Keratinocyte (primary cell): ENCODE results near the gene DDAH1. TPM values are rescaled to one million over a fixed set of nuclear protein-coding genes. Genes with fewer than 3 reads are reported as not detected.

Source experiments
- DNase-seq: peaks from one replicate; pipeline ENCODE4 v3.0.0-alpha.2; 2011; ENCODE audit warnings: low read depth, missing footprints, low spot score
- FAIRE-seq: peaks from 2 replicates; lab custom pipeline; 2011; peaks lifted over from hg19 to GRCh38; lab: Jason Lieb, UNC
- H2AFZ ChIP-seq: 2 replicates; pipeline ENCODE4 v1.6.0; 2012; ENCODE audit warnings: low read length, control low read depth, inconsistent platforms; ENCODE audit not compliant: control insufficient read depth
- H3K27ac ChIP-seq: 2 replicates; pipeline ENCODE4 v1.5.1; 2011; ENCODE audit warnings: low read length; ENCODE audit not compliant: control insufficient read depth, insufficient read depth
- H3K27me3 ChIP-seq: 3 replicates; pipeline ENCODE4 v1.6.0; 2011; ENCODE audit warnings: low read length; ENCODE audit not compliant: control insufficient read depth, insufficient read depth; ENCODE audit errors: extremely low read depth
- H3K36me3 ChIP-seq, 2 experiments: 2 replicates in 1 of 2; 3 replicates in 1 of 2; pipeline ENCODE4 v1.5.1; 2011; ENCODE audit warnings: low read length in 2 of 2, mild to moderate bottlenecking in 1 of 2; ENCODE audit not compliant: control insufficient read depth in 2 of 2, insufficient read depth in 2 of 2; ENCODE audit errors: extremely low read depth in 1 of 2
- H3K4me1 ChIP-seq: 3 replicates; pipeline ENCODE4 v1.5.1; 2011; ENCODE audit warnings: low read length; ENCODE audit not compliant: control insufficient read depth, insufficient read depth; ENCODE audit errors: extremely low read depth
- H3K4me2 ChIP-seq: 3 replicates; pipeline ENCODE4 v1.6.0; 2011; ENCODE audit warnings: low read depth, low read length; ENCODE audit not compliant: control insufficient read depth, insufficient read depth; ENCODE audit errors: extremely low read depth
- H3K4me3 ChIP-seq, 3 experiments: fragments of 200-600 bp in 1 of 3; sonication (generic) in 1 of 3; 2 replicates in 2 of 3; 3 replicates in 1 of 3; pipeline ENCODE4 v1.5.1; 2011 to 2016; ENCODE audit warnings: low read length in 3 of 3, mild to moderate bottlenecking in 3 of 3, control low read depth in 2 of 3, inconsistent platforms in 1 of 3, low read depth in 1 of 3, mixed read lengths in 1 of 3, mixed run types in 1 of 3, moderate library complexity in 1 of 3; ENCODE audit not compliant: control insufficient read depth in 2 of 3, insufficient read depth in 2 of 3; ENCODE audit errors: extremely low read depth in 1 of 3
- H3K79me2 ChIP-seq: 2 replicates; pipeline ENCODE4 v1.6.0; 2012; ENCODE audit warnings: low read length; ENCODE audit not compliant: control insufficient read depth, insufficient read depth
- H3K9ac ChIP-seq: 3 replicates; pipeline ENCODE4 v1.6.0; 2011; ENCODE audit warnings: low read length; ENCODE audit not compliant: control insufficient read depth, insufficient read depth; ENCODE audit errors: extremely low read depth
- H3K9me1 ChIP-seq: 3 replicates; pipeline ENCODE4 v1.6.0; 2011; ENCODE audit warnings: low read length; ENCODE audit not compliant: control insufficient read depth, insufficient read depth; ENCODE audit errors: extremely low read depth
- H3K9me3 ChIP-seq: 2 replicates; pipeline ENCODE4 v1.5.1; 2012; ENCODE audit warnings: low read depth, low read length; ENCODE audit not compliant: control insufficient read depth
- H4K20me1 ChIP-seq: 3 replicates; pipeline ENCODE4 v1.6.0; 2011; ENCODE audit warnings: low read length; ENCODE audit not compliant: control insufficient read depth, insufficient read depth; ENCODE audit errors: extremely low read depth
- EZH2 ChIP-seq: IDR thresholded peaks from one replicate; pipeline ENCODE4 v1.6.1; 2012; ENCODE audit warnings: inconsistent platforms, mild to moderate bottlenecking, low read length, moderate library complexity
- dilution Hi-C: fragments of 300-500 bp; cut with MboI; formaldehyde crosslinking; loops from one replicate; pipeline ENCODE4 v1.7.0; 2020; ENCODE audit warnings: low sequenced_read_pairs; ENCODE audit not compliant: extremely low pct_ligation_motif_present
- polyA plus RNA-seq, 5 experiments: library from polyadenylated mRNA; depleted of rRNA in 3 of 5; stranded (reverse) in 3 of 5; stranded (forward) in 1 of 5; unstranded in 1 of 5; fragments of >200 nt; gene quantifications; 1 replicate in 1 of 5; 2 replicates in 3 of 5; 3 replicates in 1 of 5; pipeline versions ENCODE4 v1.2.1 to v1.2.3, GENCODE V29; 2011 to 2012; ENCODE audit warnings: missing spikeins in 2 of 5, low read depth in 1 of 5, low replicate concordance in 1 of 5
- TF ChIP-seq, protein P1 (sequence below), 3 experiments: IDR thresholded peaks in 1 of 3; conservative IDR thresholded peaks in 1 of 3; optimal IDR thresholded peaks in 1 of 3; 2 replicates in 2 of 3; 3 replicates in 1 of 3; pipeline versions ENCODE3 to v1.5.1; 2011; ENCODE audit warnings: low read length in 3 of 3, mild to moderate bottlenecking in 3 of 3, moderate library complexity in 2 of 3, control low read depth in 1 of 3, inconsistent platforms in 1 of 3; ENCODE audit not compliant: insufficient read depth in 2 of 3; ENCODE audit errors: extremely low read depth in 1 of 3

DDAH1 gene
- polyA plus RNA-seq, 1 donor (not counting 4 experiments of a cell fraction or from before 2014, with no cell fraction given): 5.8 TPM

DNA sequence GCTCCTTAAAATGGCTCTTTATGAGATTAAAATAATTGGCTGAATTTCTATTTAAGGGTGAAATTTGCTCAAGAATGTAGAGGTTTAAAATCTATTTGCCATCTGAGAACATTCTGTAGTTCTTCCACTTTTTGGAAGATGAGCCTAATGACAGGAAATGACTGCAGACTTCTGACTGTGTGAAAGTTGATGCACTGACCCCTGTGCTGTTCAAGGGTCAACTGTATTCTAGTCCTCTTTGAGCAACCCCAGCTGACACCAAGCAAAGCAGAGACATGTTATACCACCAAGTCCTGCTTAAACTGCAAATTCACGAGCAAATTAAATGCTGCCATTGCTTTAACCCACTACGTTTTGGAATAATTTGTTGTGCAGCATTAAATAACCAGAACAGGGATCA, 26.6 kb downstream of the DDAH1 start:
- H3K4me1 ChIP-seq: no peaks in the 10 kb centered on the region
- no peak for FAIRE-seq

DNA sequence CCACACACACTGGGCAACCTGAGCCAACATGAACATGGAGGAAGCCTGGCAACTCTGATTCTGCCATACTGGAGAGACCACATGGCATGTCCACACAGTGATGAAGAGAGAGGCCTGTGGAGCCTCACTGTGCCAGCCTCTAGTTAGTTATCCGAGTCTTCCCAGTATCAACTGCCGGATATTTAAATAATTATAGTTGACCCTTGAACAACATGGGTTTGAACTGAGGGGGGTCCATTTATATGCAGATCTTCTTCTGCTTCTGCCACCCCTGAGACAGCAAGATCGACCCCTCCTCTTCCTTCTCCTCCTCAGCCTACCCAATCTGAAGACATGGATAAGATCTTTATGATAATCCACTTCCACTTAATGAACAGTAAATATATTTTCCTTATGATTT, 27.8 kb downstream of the DDAH1 start:
- dilution Hi-C loops: no loop called here
- TF ChIP-seq, protein P1, sequence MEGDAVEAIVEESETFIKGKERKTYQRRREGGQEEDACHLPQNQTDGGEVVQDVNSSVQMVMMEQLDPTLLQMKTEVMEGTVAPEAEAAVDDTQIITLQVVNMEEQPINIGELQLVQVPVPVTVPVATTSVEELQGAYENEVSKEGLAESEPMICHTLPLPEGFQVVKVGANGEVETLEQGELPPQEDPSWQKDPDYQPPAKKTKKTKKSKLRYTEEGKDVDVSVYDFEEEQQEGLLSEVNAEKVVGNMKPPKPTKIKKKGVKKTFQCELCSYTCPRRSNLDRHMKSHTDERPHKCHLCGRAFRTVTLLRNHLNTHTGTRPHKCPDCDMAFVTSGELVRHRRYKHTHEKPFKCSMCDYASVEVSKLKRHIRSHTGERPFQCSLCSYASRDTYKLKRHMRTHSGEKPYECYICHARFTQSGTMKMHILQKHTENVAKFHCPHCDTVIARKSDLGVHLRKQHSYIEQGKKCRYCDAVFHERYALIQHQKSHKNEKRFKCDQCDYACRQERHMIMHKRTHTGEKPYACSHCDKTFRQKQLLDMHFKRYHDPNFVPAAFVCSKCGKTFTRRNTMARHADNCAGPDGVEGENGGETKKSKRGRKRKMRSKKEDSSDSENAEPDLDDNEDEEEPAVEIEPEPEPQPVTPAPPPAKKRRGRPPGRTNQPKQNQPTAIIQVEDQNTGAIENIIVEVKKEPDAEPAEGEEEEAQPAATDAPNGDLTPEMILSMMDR (optimal IDR thresholded peaks at IDR 0.05 in 1 of 3, IDR thresholded peaks at IDR 0.05 in 1 of 3, conservative IDR thresholded peaks at IDR 0.05 in 1 of 3; ENCODE audit: extremely low read depth in 1 of 3, insufficient read depth in 2 of 3, low read length in 3 of 3): no peak
- TF ChIP-seq EZH2: no peak
- no peaks in the 10 kb centered on the region for H3K4me1 ChIP-seq
- H3K4me3 ChIP-seq: no peak overlapping the region
- no peaks in the 10 kb centered on the region for H3K36me3 ChIP-seq
- H3K79me2 ChIP-seq: no peaks in the 10 kb centered on the region
- H3K27me3 ChIP-seq: no peaks in the 10 kb centered on the region
- H3K9ac ChIP-seq: no peak overlapping the region
- no peak for DNase-seq
- H3K9me1 ChIP-seq: no peaks in the 10 kb centered on the region
- no peak for FAIRE-seq
- no peaks in the 10 kb centered on the region for H3K9me3 ChIP-seq
- H3K27ac ChIP-seq: no peak overlapping the region
- H4K20me1 ChIP-seq: no peaks in the 10 kb centered on the region
- no peak overlapping the region for H3K4me2 ChIP-seq
- H2AFZ ChIP-seq: no peak overlapping the region

More for the DNA sequence above, 26.6 kb downstream of the DDAH1 start:
- H3K27me3 ChIP-seq: no peaks in the 10 kb centered on the region
- no peaks in the 10 kb centered on the region for H3K79me2 ChIP-seq
- no peaks in the 10 kb centered on the region for H3K9me1 ChIP-seq
- TF ChIP-seq EZH2: no peak
- TF ChIP-seq, protein P1 (optimal IDR thresholded peaks at IDR 0.05 in 1 of 3, IDR thresholded peaks at IDR 0.05 in 1 of 3, conservative IDR thresholded peaks at IDR 0.05 in 1 of 3; ENCODE audit: extremely low read depth in 1 of 3, insufficient read depth in 2 of 3, low read length in 3 of 3): no peak
- no peak overlapping the region for H3K27ac ChIP-seq
- no peak overlapping the region for H2AFZ ChIP-seq
- DNase-seq: no peak
- no peaks in the 10 kb centered on the region for H3K9me3 ChIP-seq
- H3K36me3 ChIP-seq: no peaks in the 10 kb centered on the region
- dilution Hi-C loops: no loop called here
- H3K4me2 ChIP-seq: no peak overlapping the region
- H4K20me1 ChIP-seq: no peaks in the 10 kb centered on the region
- H3K4me3 ChIP-seq: no peak overlapping the region
- no peak overlapping the region for H3K9ac ChIP-seq
